ENCODE measurements around the gene HOXC6. TPM values are rescaled to one million over a fixed set of nuclear protein-coding genes. Genes with fewer than 3 reads are reported as not detected.

Gene HOXC6
- total and polyA plus RNA-seq, 7 donors = not detected

DNA sequence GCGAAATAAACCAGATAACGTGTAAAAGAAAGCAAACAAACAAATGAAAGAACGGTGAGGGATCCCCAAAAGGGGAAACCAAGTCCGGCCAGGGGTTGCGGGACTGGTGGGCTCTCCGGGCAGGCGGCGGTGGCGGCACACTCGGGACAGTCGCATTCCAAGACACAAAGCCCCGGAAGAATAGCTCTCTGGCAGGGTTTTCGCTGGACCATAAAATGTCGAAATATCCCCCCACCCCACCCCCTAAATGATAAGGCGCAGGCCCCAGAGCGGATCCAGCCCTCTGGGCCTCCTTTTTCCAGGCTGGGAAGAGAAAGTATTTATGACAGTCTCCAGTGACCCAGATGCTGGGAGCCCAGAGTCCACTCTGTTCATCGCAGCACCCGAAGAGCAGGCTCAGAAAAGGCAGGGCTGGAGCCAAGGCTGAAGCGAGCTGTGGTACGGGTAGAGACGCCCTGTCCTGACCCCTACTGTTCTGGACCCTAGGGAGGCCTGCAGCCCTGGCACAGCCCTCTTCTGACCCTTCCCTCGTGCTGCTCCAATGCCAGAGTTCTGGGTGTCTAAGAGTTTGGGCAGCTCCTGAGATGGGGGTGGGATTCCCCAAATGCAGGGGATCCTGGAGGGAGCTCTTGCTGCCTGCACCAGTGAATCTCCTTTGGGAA is 21.6 kb upstream of the HOXC6 start:
- no peak overlapping the region for H3K27ac ChIP-seq
- TF ChIP-seq POLR2AphosphoS5 (IDR thresholded peaks at IDR 0.05) (no peak), EP300 (IDR thresholded peaks at IDR 0.05) (no peak), POLR2A (IDR thresholded peaks at IDR 0.05) (no peak)
- TF ChIP-seq, protein P1, sequence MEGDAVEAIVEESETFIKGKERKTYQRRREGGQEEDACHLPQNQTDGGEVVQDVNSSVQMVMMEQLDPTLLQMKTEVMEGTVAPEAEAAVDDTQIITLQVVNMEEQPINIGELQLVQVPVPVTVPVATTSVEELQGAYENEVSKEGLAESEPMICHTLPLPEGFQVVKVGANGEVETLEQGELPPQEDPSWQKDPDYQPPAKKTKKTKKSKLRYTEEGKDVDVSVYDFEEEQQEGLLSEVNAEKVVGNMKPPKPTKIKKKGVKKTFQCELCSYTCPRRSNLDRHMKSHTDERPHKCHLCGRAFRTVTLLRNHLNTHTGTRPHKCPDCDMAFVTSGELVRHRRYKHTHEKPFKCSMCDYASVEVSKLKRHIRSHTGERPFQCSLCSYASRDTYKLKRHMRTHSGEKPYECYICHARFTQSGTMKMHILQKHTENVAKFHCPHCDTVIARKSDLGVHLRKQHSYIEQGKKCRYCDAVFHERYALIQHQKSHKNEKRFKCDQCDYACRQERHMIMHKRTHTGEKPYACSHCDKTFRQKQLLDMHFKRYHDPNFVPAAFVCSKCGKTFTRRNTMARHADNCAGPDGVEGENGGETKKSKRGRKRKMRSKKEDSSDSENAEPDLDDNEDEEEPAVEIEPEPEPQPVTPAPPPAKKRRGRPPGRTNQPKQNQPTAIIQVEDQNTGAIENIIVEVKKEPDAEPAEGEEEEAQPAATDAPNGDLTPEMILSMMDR (IDR thresholded peaks at IDR 0.05) = no peak
- 6 to 13% methylated on average over 22 of the region's 22 CpGs for WGBS, 2 donors
- no peaks in the 10 kb centered on the region for H3K36me3 ChIP-seq
- DNase-seq = no peak
- intact Hi-C loops (cut with DNase I) = loop anchor here (1.0 to 10.0 kb wide), 2 partner anchors 184 to 368 kb away; no protein-coding TSS in a partner anchor
- no peaks in the 10 kb centered on the region for H3K9me3 ChIP-seq
- H3K4me3 ChIP-seq = peak overlapping the region in 1 of 4 donors; percentile 13
- peaks cover 0 to 18% (median 15%) of the 10 kb centered on the region in 4 donors for H3K4me1 ChIP-seq
- H3K27me3 ChIP-seq = peaks cover 81 to 100% (median 99%) of the 10 kb centered on the region in 3 donors

DNA sequence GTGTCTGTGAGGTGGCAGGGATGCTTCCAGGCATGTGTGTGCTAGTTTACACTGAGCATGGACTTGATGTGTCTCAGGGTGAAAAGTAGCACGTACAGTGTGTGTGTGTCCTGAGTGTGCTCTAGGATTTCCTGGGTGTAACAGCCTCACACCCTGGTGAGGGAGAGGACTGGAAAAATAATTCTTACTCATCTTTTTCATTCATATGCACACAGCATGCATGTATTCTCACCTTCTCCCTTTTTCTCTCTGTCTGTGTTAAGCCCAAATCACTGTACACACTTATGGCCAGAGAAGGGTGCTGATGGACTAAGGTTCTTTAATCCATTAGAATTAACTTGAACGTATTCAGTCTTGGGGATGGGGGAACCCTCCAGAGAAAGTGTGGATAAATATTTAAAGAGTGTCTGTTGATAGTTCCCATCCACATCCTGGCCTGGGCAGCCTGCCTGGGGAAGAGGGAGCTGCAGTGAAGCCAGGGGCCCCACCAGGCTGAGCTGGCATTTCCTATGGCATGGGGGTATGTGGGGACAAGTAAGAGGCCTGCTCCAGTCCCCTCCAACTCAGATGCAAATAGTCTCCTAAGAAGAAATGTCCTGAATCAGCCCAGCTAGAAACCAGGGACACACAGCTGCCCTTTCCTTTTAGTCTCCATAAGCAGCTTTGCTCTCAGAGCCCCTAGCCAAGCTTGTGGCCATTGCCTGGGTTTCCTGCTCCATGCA is 20.5 kb upstream of the HOXC6 start:
- Histone ChIP-seq H3K27ac (no peak overlapping the region), H3K4me1 (peaks cover 0 to 18% (median 15%) of the 10 kb centered on the region in 4 donors), H3K4me3 (no peak overlapping the region), H3K36me3 (no peaks in the 10 kb centered on the region), H3K9me3 (no peaks in the 10 kb centered on the region), H3K27me3 (peaks cover 81 to 100% (median 99%) of the 10 kb centered on the region in 3 donors)
- no peak for DNase-seq
- intact Hi-C loops (cut with DNase I) = loop anchor here (10.0 kb wide), 1 partner anchor 367 kb away; no protein-coding TSS in a partner anchor
- TF ChIP-seq EP300 (IDR thresholded peaks at IDR 0.05) = no peak
- TF ChIP-seq, protein P1 (IDR thresholded peaks at IDR 0.05) = no peak
- TF ChIP-seq POLR2AphosphoS5 (IDR thresholded peaks at IDR 0.05) = no peak
- no peak for TF ChIP-seq POLR2A (IDR thresholded peaks at IDR 0.05)
- WGBS, 2 donors = 30 to 55% methylated on average over 2 of the region's 2 CpGs

DNA sequence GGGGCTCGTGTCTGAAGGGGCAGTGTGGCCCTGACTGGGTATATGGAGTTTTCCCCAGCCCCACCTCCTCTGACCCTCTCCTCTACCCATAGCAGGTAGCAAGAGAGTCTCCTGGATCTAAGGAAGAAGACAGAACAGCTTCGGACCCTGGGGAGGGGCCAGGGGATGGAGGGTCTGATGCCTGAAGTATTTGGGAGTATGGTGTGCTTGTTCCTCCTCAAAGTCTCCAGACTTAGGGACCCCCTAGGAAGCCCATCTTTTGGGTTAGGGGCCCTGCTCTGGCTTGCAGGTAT is 20.0 kb upstream of the HOXC6 start:
- intact Hi-C loops (cut with DNase I) = loop anchor here (10.0 kb wide), 1 partner anchor 367 kb away; no protein-coding TSS in a partner anchor
- Histone ChIP-seq H3K27ac (no peak overlapping the region), H3K27me3 (peaks cover 82 to 100% (median 99%) of the 10 kb centered on the region in 3 donors), H3K4me3 (no peak overlapping the region), H3K36me3 (no peaks in the 10 kb centered on the region), H3K9me3 (no peaks in the 10 kb centered on the region), H3K4me1 (peaks cover 0 to 18% (median 15%) of the 10 kb centered on the region in 4 donors)
- no peak for DNase-seq
- TF ChIP-seq EP300 (IDR thresholded peaks at IDR 0.05) (no peak), POLR2AphosphoS5 (IDR thresholded peaks at IDR 0.05) (no peak), POLR2A (IDR thresholded peaks at IDR 0.05) (no peak)
- TF ChIP-seq, protein P1 (IDR thresholded peaks at IDR 0.05) = no peak
- 18 to 19% methylated on average over 2 of the region's 2 CpGs for WGBS, 2 donors

DNA sequence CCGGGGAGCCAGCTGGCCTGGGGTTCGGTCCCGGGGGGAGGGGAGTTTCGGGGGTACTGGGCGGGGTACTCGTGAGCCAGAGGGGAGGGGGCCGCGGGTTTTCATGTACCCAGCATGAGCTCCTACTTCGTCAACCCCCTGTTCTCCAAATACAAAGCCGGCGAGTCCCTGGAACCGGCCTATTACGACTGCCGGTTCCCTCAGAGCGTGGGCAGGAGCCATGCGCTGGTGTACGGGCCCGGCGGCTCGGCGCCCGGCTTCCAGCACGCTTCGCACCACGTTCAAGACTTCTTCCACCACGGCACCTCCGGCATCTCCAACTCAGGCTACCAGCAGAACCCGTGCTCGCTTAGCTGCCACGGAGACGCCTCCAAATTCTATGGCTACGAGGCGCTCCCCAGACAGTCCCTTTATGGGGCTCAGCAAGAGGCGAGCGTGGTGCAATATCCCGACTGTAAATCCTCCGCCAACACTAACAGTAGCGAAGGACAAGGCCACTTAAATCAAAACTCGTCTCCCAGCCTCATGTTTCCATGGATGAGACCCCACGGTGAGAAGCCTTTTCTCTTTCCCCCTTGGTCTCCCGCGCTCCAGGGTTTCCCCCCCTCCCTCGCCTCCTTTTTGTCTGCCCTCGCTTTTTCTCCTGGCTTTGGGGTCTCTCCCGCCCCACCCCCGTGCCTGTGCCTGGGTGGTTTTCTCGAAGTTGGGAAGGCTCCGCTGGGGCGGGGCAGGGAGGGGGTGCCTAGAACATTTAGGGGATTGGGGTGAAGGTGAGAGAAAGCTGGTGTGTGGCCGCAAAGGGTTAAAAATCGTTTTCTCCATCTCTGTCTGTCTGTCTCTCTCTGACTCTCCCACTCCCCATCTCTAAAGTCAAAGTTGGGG is 18.8 kb upstream of the HOXC6 start:
- DNase-seq = no peak
- H3K27me3 ChIP-seq = peaks cover 80 to 100% (median 97%) of the 10 kb centered on the region in 3 donors
- no peak overlapping the region for H3K27ac ChIP-seq
- no peaks in the 10 kb centered on the region for H3K36me3 ChIP-seq
- no peak for TF ChIP-seq POLR2A (IDR thresholded peaks at IDR 0.05)
- intact Hi-C loops (cut with DNase I) = loop anchor here (10.0 kb wide), 1 partner anchor 365 kb away; no protein-coding TSS in a partner anchor
- peak overlapping the region in 2 of 4 donors; percentile 15 to 17 for H3K4me3 ChIP-seq
- peaks cover 0 to 22% (median 18%) of the 10 kb centered on the region in 4 donors for H3K4me1 ChIP-seq
- no peaks in the 10 kb centered on the region for H3K9me3 ChIP-seq
- 3 to 5% methylated on average over 51 of the region's 51 CpGs for WGBS, 2 donors
